Prostate gland (tissue), 2 donors: ENCODE data around the gene ILDR2. TPM values are rescaled to one million over a fixed set of nuclear protein-coding genes. Genes with fewer than 3 reads are reported as not detected.

ENCODE experiments used
- DNase-seq: peaks from one replicate; pipeline ENCODE4 v3.0.0-alpha.2; 2019; ENCODE audit warnings: low spot score
- H3K27ac ChIP-seq, 2 donors: fragments of 200-600 bp; sonication (generic); 2 replicates each; pipeline ENCODE4 v1.5.1; 2017 to 2019
- H3K27me3 ChIP-seq: fragments of 200-600 bp; sonication (generic); replicated peaks from 2 replicates; pipeline ENCODE4 v1.5.1; 2019; ENCODE audit not compliant: insufficient read depth
- H3K36me3 ChIP-seq, 2 donors: fragments of 200-600 bp; sonication (generic); 1 replicate in 1 of 2; 2 replicates in 1 of 2; pipeline versions ENCODE4 v1.5.1 to v1.8.1; 2017 to 2019
- H3K4me1 ChIP-seq: fragments of 200-600 bp; sonication (generic); replicated peaks from 2 replicates; pipeline ENCODE4 v1.5.1; 2019
- H3K4me3 ChIP-seq, 2 donors: fragments of 200-600 bp; sonication (generic); 2 replicates each; pipeline ENCODE4 v1.5.1; 2017 to 2019
- H3K9me3 ChIP-seq: fragments of 200-600 bp; sonication (generic); 2 replicates; pipeline ENCODE4 v1.5.1; 2017
- CTCF ChIP-seq, 4 experiments: fragments of 200-600 bp in 2 of 4; fragments of 450-650 bp in 2 of 4; sonication (generic) in 2 of 4; IDR thresholded peaks; 1 replicate in 3 of 4; 2 replicates in 1 of 4; pipeline ENCODE4 v1.5.1; 2016 to 2019; ENCODE audit warnings: antibody characterized with exemption in 4 of 4, mild to moderate bottlenecking in 2 of 4, moderate library complexity in 2 of 4
- POLR2A ChIP-seq: fragments of 450-650 bp; IDR thresholded peaks from one replicate; pipeline ENCODE4 v1.6.1; 2016; ENCODE audit warnings: antibody characterized with exemption, mild to moderate bottlenecking
- POLR2AphosphoS5 ChIP-seq: sonication (generic); formaldehyde crosslinking; IDR thresholded peaks from one replicate; pipeline ENCODE4 v1.6.1; 2017; ENCODE audit warnings: antibody characterized with exemption
- WGBS: methylation state at CpG from one replicate; pipeline ENCODE4 v1.1.5; 2018; 5-methylcytosine and 5-hydroxymethylcytosine counted together
- intact Hi-C: fragments of 100-400 bp; cut with DNase I; formaldehyde crosslinking; loops from one replicate; pipeline ENCODE4 v1.14.2; 2022
- total RNA-seq, 2 donors: library from RNA; depleted of rRNA; stranded (reverse); fragments of >200 nt; gene quantifications; one replicate each; pipeline ENCODE4 v1.1.0, GENCODE V29; 2016

ILDR2 gene
- total RNA-seq, 2 donors from 2014 or later, result 3.2 to 175 TPM

GRCh38 chr1:166918088-166918955 lies 57.0 kb downstream of the ILDR2 start:
- intact Hi-C loops, result no loop called here
- WGBS, result 91% methylated on average over 6 of the region's 6 CpGs

GRCh38 chr1:166915941-166916340 lies 59.4 kb downstream of the ILDR2 start:
- intact Hi-C loops, result no loop called here
- TF ChIP-seq POLR2AphosphoS5 (no peak), POLR2A (no peak), CTCF (IDR thresholded peaks at IDR 0.05) (no peak)
- 91% methylated on average over 4 of the region's 4 CpGs for WGBS

More at GRCh38 chr1:166918088-166918955, 57.0 kb downstream of the ILDR2 start:
- Histone ChIP-seq H3K27ac (no peak overlapping the region), H3K4me1 (no peaks in the 10 kb centered on the region), H3K36me3 (no peaks in the 10 kb centered on the region), H3K4me3 (no peak overlapping the region), H3K27me3 (peaks cover 3% of the 10 kb centered on the region), H3K9me3 (no peaks in the 10 kb centered on the region)
- TF ChIP-seq POLR2A (no peak), POLR2AphosphoS5 (no peak), CTCF (IDR thresholded peaks at IDR 0.05) (no peak)
- no peak for DNase-seq

GRCh38 chr1:166915042-166915441 lies 60.3 kb downstream of the ILDR2 start:
- intact Hi-C loops, result no loop called here
- Histone ChIP-seq H3K27me3 (no peaks in the 10 kb centered on the region), H3K9me3 (no peaks in the 10 kb centered on the region), H3K4me1 (no peaks in the 10 kb centered on the region), H3K27ac (no peak overlapping the region), H3K4me3 (no peak overlapping the region), H3K36me3 (no peaks in the 10 kb centered on the region)
- 93% methylated on average over 1 of the region's 1 CpG for WGBS
- no peak for TF ChIP-seq POLR2AphosphoS5
- TF ChIP-seq POLR2A, result no peak
- TF ChIP-seq CTCF (IDR thresholded peaks at IDR 0.05), result no peak
- DNase-seq, result no peak

More at GRCh38 chr1:166915941-166916340, 59.4 kb downstream of the ILDR2 start:
- Histone ChIP-seq H3K36me3 (no peaks in the 10 kb centered on the region), H3K4me1 (no peaks in the 10 kb centered on the region), H3K9me3 (no peaks in the 10 kb centered on the region), H3K27me3 (peaks cover 2% of the 10 kb centered on the region), H3K27ac (no peak overlapping the region), H3K4me3 (no peak overlapping the region)
- DNase-seq, result no peak

GRCh38 chr1:166914111-166914510 lies 61.2 kb downstream of the ILDR2 start:
- WGBS, result 91% methylated on average over 3 of the region's 3 CpGs
- H3K27me3 ChIP-seq, result no peaks in the 10 kb centered on the region
- no peak overlapping the region for H3K27ac ChIP-seq
- no peaks in the 10 kb centered on the region for H3K36me3 ChIP-seq
- H3K4me1 ChIP-seq, result no peaks in the 10 kb centered on the region
- H3K9me3 ChIP-seq, result no peaks in the 10 kb centered on the region
- H3K4me3 ChIP-seq, result no peak overlapping the region
- TF ChIP-seq POLR2AphosphoS5, result no peak
- TF ChIP-seq POLR2A, result no peak
- TF ChIP-seq CTCF (IDR thresholded peaks at IDR 0.05), result no peak
- intact Hi-C loops, result no loop called here
- DNase-seq, result no peak

GRCh38 chr1:166911624-166912023 lies 63.7 kb downstream of the ILDR2 start:
- no peaks in the 10 kb centered on the region for H3K4me1 ChIP-seq
- H3K4me3 ChIP-seq, result no peak overlapping the region
- H3K27ac ChIP-seq, result no peak overlapping the region
- intact Hi-C loops, result no loop called here
- no peaks in the 10 kb centered on the region for H3K9me3 ChIP-seq
- DNase-seq, result no peak
- no peaks in the 10 kb centered on the region for H3K36me3 ChIP-seq
- no peak for TF ChIP-seq POLR2AphosphoS5
- TF ChIP-seq POLR2A, result no peak
- TF ChIP-seq CTCF (IDR thresholded peaks at IDR 0.05), result no peak
- no peaks in the 10 kb centered on the region for H3K27me3 ChIP-seq
- 94% methylated on average over 1 of the region's 1 CpG for WGBS
